Mesothelial cell of epicardium (in vitro differentiated cells): ENCODE data around the gene YOD1. TPM values are rescaled to one million over a fixed set of nuclear protein-coding genes. Genes with fewer than 3 reads are reported as not detected.
"Not testable (repeated sequence)": the region's sequence is repeated elsewhere in the genome, so short reads cannot be mapped to it uniquely, and the experiment has no call there.

ENCODE experiments used
- DNase-seq, 2 experiments: peaks; one replicate each; pipeline ENCODE4 v3.0.0; 2021; ENCODE audit warnings: low spot score in 2 of 2; ENCODE audit not compliant: unreplicated experiment in 2 of 2
- H3K27ac Mint-ChIP-seq: 2 replicates; pipeline ENCODE4 v1.8.0; 2021; ENCODE audit warnings: mixed read lengths
- H3K27me3 Mint-ChIP-seq: 2 replicates; pipeline ENCODE4 v1.8.0; 2021; ENCODE audit warnings: low read depth, mixed read lengths
- H3K36me3 Mint-ChIP-seq: 2 replicates; pipeline ENCODE4 v1.8.0; 2021; ENCODE audit warnings: mixed read lengths
- H3K4me1 Mint-ChIP-seq: 2 replicates; pipeline ENCODE4 v1.8.0; 2021; ENCODE audit warnings: mixed read lengths
- H3K4me3 Mint-ChIP-seq: 2 replicates; pipeline ENCODE4 v1.8.0; 2021; ENCODE audit warnings: mild to moderate bottlenecking, moderate library complexity, mixed read lengths
- H3K9me3 Mint-ChIP-seq: 2 replicates; pipeline ENCODE4 v1.8.0; 2021; ENCODE audit warnings: mixed read lengths
- CTCF ChIP-seq: fragments of 200-600 bp; sonication (generic); IDR thresholded peaks from one replicate; pipeline ENCODE4 v1.5.0; 2021; ENCODE audit warnings: antibody characterized with exemption; ENCODE audit not compliant: unreplicated experiment
- total RNA-seq: library from RNA; stranded (reverse); gene quantifications from 3 replicates; pipeline ENCODE4 v1.2.1, GENCODE V29; 2021

YOD1 gene
- total RNA-seq, 1 donor from 2014 or later = 10.3 TPM

- H3K9me3 Mint-ChIP-seq = peaks cover 3% of the 10 kb centered on the region
- peaks cover 11% of the 10 kb centered on the region for H3K36me3 Mint-ChIP-seq
- H3K4me1 Mint-ChIP-seq = peaks cover 29% of the 10 kb centered on the region
- no peak overlapping the region for H3K27ac Mint-ChIP-seq
- H3K27me3 Mint-ChIP-seq = no peaks in the 10 kb centered on the region
- no peak for DNase-seq
- TF ChIP-seq CTCF = no peak
- no peak overlapping the region for H3K4me3 Mint-ChIP-seq
These were observed 5.6 kb downstream of the YOD1 start for GRCh38 chr1:207045453-207045852.

GRCh38 chr1:207041397-207041796 lies 9.6 kb downstream of the YOD1 start:
- H3K4me3 Mint-ChIP-seq, DNase-seq, H3K27me3 Mint-ChIP-seq, H3K27ac Mint-ChIP-seq, H3K9me3 Mint-ChIP-seq, H3K36me3 Mint-ChIP-seq: not testable (repeated sequence)
- peaks cover 11% of the 10 kb centered on the region for H3K4me1 Mint-ChIP-seq

- DNase-seq = no peak
- peaks cover 4% of the 10 kb centered on the region for H3K27me3 Mint-ChIP-seq
- no peak overlapping the region for H3K27ac Mint-ChIP-seq
- no peak for TF ChIP-seq CTCF
- H3K9me3 Mint-ChIP-seq = peaks cover 3% of the 10 kb centered on the region
- no peak overlapping the region for H3K4me3 Mint-ChIP-seq
- H3K4me1 Mint-ChIP-seq = peaks cover 3% of the 10 kb centered on the region
- peaks cover 4% of the 10 kb centered on the region for H3K36me3 Mint-ChIP-seq
These were observed 10.9 kb downstream of the YOD1 start for GRCh38 chr1:207040181-207040533.

- Mint-ChIP-seq H3K4me3 (no peak overlapping the region), H3K27ac (no peak overlapping the region), H3K36me3 (peaks cover 4% of the 10 kb centered on the region), H3K27me3 (peaks cover 4% of the 10 kb centered on the region), H3K9me3 (peaks cover 3% of the 10 kb centered on the region), H3K4me1 (peaks cover 3% of the 10 kb centered on the region)
- DNase-seq = no peak
- TF ChIP-seq CTCF = no peak
These were observed 11.4 kb downstream of the YOD1 start for GRCh38 chr1:207039380-207040180.

- TF ChIP-seq CTCF = no peak
- no peaks in the 10 kb centered on the region for H3K9me3 Mint-ChIP-seq
- no peaks in the 10 kb centered on the region for H3K36me3 Mint-ChIP-seq
- H3K4me3 Mint-ChIP-seq = no peak overlapping the region
- H3K4me1 Mint-ChIP-seq = peaks cover 8% of the 10 kb centered on the region
- peaks cover 4% of the 10 kb centered on the region for H3K27me3 Mint-ChIP-seq
- no peak overlapping the region for H3K27ac Mint-ChIP-seq
- DNase-seq = no peak
These were observed 14.1 kb downstream of the YOD1 start for GRCh38 chr1:207036865-207037264.

- Mint-ChIP-seq H3K36me3 (no peaks in the 10 kb centered on the region), H3K4me3 (no peak overlapping the region), H3K27ac (no peak overlapping the region), H3K9me3 (no peaks in the 10 kb centered on the region), H3K27me3 (peaks cover 4% of the 10 kb centered on the region), H3K4me1 (peaks cover 9% of the 10 kb centered on the region)
- TF ChIP-seq CTCF = no peak
- DNase-seq = no peak
These were observed 15.0 kb downstream of the YOD1 start for GRCh38 chr1:207035877-207036551.
